ENCODE data around the gene RYR2.

RYR2 gene

GRCh38 chr1:237032029-237032428 is 10.0 kb upstream of the RYR2 start:
- DNase-seq (ENCODE audit: low read depth, low spot score) = no peak

- no peak for DNase-seq (ENCODE audit: low read depth, low spot score)
These were observed 8.9 kb upstream of the RYR2 start for GRCh38 chr1:237033061-237033460.

GRCh38 chr1:237033804-237034203 is 8.2 kb upstream of the RYR2 start:
- DNase-seq (ENCODE audit: low read depth, low spot score) = no peak

- no peak for DNase-seq (ENCODE audit: low read depth, low spot score)
These were observed 6.2 kb upstream of the RYR2 start for GRCh38 chr1:237035759-237036158.

- no peak for DNase-seq (ENCODE audit: low read depth, low spot score)
These were observed 3.8 kb upstream of the RYR2 start for GRCh38 chr1:237038211-237038610.

GRCh38 chr1:237040823-237041222 is 1.2 kb upstream of the RYR2 start:
- no peak for DNase-seq (ENCODE audit: low read depth, low spot score)

GRCh38 chr1:237041461-237041794 is 556 bp upstream of the RYR2 start:
- no peak for DNase-seq (ENCODE audit: low read depth, low spot score)

GRCh38 chr1:237042526-237042891 is 525 bp downstream of the RYR2 start:
- DNase-seq (ENCODE audit: low read depth, low spot score) = no peak

GRCh38 chr1:237042892-237043576 is 1.1 kb downstream of the RYR2 start:
- no peak for DNase-seq (ENCODE audit: low read depth, low spot score)

- no peak for DNase-seq (ENCODE audit: low read depth, low spot score)
These were observed 2.1 kb downstream of the RYR2 start for GRCh38 chr1:237043846-237044636.

GRCh38 chr1:237045278-237046016 is 3.5 kb downstream of the RYR2 start:
- no peak for DNase-seq (ENCODE audit: low read depth, low spot score)

GRCh38 chr1:237048803-237049202 is 6.8 kb downstream of the RYR2 start:
- no peak for DNase-seq (ENCODE audit: low read depth, low spot score)

GRCh38 chr1:237050185-237050584 is 8.2 kb downstream of the RYR2 start:
- no peak for DNase-seq (ENCODE audit: low read depth, low spot score)

GRCh38 chr1:237050915-237051314 is 8.9 kb downstream of the RYR2 start:
- no peak for DNase-seq (ENCODE audit: low read depth, low spot score)

- DNase-seq (ENCODE audit: low read depth, low spot score) = no peak
These were observed 12.3 kb downstream of the RYR2 start for GRCh38 chr1:237054313-237054712.

- DNase-seq (ENCODE audit: low read depth, low spot score) = no peak
These were observed 16.5 kb downstream of the RYR2 start for GRCh38 chr1:237058470-237058869.

GRCh38 chr1:237059244-237059643 is 17.3 kb downstream of the RYR2 start:
- no peak for DNase-seq (ENCODE audit: low read depth, low spot score)

GRCh38 chr1:237062976-237063375 is 21.0 kb downstream of the RYR2 start:
- no peak for DNase-seq (ENCODE audit: low read depth, low spot score)

GRCh38 chr1:237065903-237066302 is 23.9 kb downstream of the RYR2 start:
- DNase-seq (ENCODE audit: low read depth, low spot score) = no peak

GRCh38 chr1:237070519-237070918 is 28.5 kb downstream of the RYR2 start:
- no peak for DNase-seq (ENCODE audit: low read depth, low spot score)

- no peak for DNase-seq (ENCODE audit: low read depth, low spot score)
These were observed 29.8 kb downstream of the RYR2 start for GRCh38 chr1:237071641-237072420.
